GM23248 (cell line): ENCODE measurements around the gene PML. TPM values are rescaled to one million over a fixed set of nuclear protein-coding genes. Genes with fewer than 3 reads are reported as not detected.

Experiments used
- DNase-seq: peaks from one replicate; pipeline ENCODE4 v3.0.0-alpha.2; 2015
- H2AFZ ChIP-seq: fragments of 200-600 bp; sonication (generic); 2 replicates; pipeline ENCODE4 v1.6.1; 2016; ENCODE audit warnings: antibody characterized with exemption
- H3F3A ChIP-seq: fragments of 200-600 bp; sonication (generic); 2 replicates; pipeline ENCODE4 v1.6.1; 2016; ENCODE audit warnings: mild to moderate bottlenecking, antibody characterized with exemption, mixed run types; ENCODE audit not compliant: insufficient read depth
- H3K27ac ChIP-seq: fragments of 200-600 bp; sonication (generic); 2 replicates; pipeline ENCODE4 v1.5.1; 2016; ENCODE audit warnings: mild to moderate bottlenecking
- H3K27me3 ChIP-seq: fragments of 200-600 bp; sonication (generic); replicated peaks from 2 replicates; pipeline ENCODE4 v1.6.1; 2016; ENCODE audit warnings: mild to moderate bottlenecking; ENCODE audit not compliant: insufficient read depth
- H3K36me3 ChIP-seq: fragments of 200-600 bp; sonication (generic); 2 replicates; pipeline ENCODE4 v1.6.1; 2016; ENCODE audit warnings: low read depth, mild to moderate bottlenecking
- H3K4me1 ChIP-seq: fragments of 200-600 bp; sonication (generic); 2 replicates; pipeline ENCODE4 v1.6.1; 2016; ENCODE audit warnings: mild to moderate bottlenecking; ENCODE audit not compliant: insufficient read depth
- H3K4me2 ChIP-seq: fragments of 200-600 bp; sonication (generic); one replicate; pipeline ENCODE4 v1.6.1; 2016; ENCODE audit warnings: mild to moderate bottlenecking; ENCODE audit not compliant: unreplicated experiment
- H3K4me3 ChIP-seq: fragments of 200-600 bp; sonication (generic); 2 replicates; pipeline ENCODE4 v1.5.1; 2016; ENCODE audit warnings: mild to moderate bottlenecking
- H3K79me2 ChIP-seq: fragments of 200-600 bp; sonication (generic); 2 replicates; pipeline ENCODE4 v1.6.1; 2016; ENCODE audit warnings: mild to moderate bottlenecking; ENCODE audit not compliant: insufficient read depth
- H3K9ac ChIP-seq: fragments of 200-600 bp; sonication (generic); 2 replicates; pipeline ENCODE4 v1.6.1; 2016; ENCODE audit warnings: mild to moderate bottlenecking
- H3K9me2 ChIP-seq: fragments of 200-600 bp; sonication (generic); 2 replicates; pipeline ENCODE4 v1.6.1; 2016; ENCODE audit warnings: mixed run types, mild to moderate bottlenecking, moderate library complexity; ENCODE audit not compliant: insufficient read depth
- H3K9me3 ChIP-seq: fragments of 200-600 bp; sonication (generic); one replicate; pipeline ENCODE4 v1.6.1; 2017; ENCODE audit warnings: low read depth
- H4K20me1 ChIP-seq: fragments of 200-600 bp; sonication (generic); 2 replicates; pipeline ENCODE4 v1.6.0; 2016; ENCODE audit not compliant: insufficient read depth
- EZH2 ChIP-seq: fragments of 200-600 bp; sonication (generic); IDR thresholded peaks from 2 replicates; pipeline ENCODE4 v1.6.1; 2018; ENCODE audit warnings: antibody characterized with exemption, mild to moderate bottlenecking; ENCODE audit not compliant: insufficient read depth, poor library complexity, severe bottlenecking
- EZH2phosphoT487 ChIP-seq: fragments of 200-600 bp; sonication (generic); IDR thresholded peaks from 2 replicates; pipeline ENCODE4 v1.6.1; 2018; ENCODE audit warnings: antibody characterized with exemption, moderate library complexity, mild to moderate bottlenecking, low read depth; ENCODE audit not compliant: insufficient read depth
- WGBS, 2 experiments: methylation state at CpG; one replicate each; pipeline ENCODE4 v1.1.6; 2015 to 2017; ENCODE audit warnings: low lambda C conversion rate in 2 of 2, low coverage in 1 of 2; ENCODE audit errors: missing lambda C conversion rate in 2 of 2; 5-methylcytosine and 5-hydroxymethylcytosine counted together
- in situ Hi-C: fragments of 300-500 bp; cut with MboI; formaldehyde crosslinking; loops from 2 replicates; pipeline ENCODE4 v1.15.0; 2020
- polyA plus RNA-seq: library from polyadenylated mRNA; unstranded; fragments of >200 nt; fragmentation: Nextera tagmentation; extraction: Ambion mirVana; gene quantifications from 2 replicates; pipeline ENCODE4 v1.2.1, GENCODE V29; 2016
- total RNA-seq: library from RNA; depleted of rRNA; stranded (reverse); fragments of >200 nt; shearing (Covaris generic); gene quantifications from 2 replicates; pipeline ENCODE4 v1.2.3, GENCODE V29; 2014

PML gene
- total and polyA plus RNA-seq, 2 experiments from 2014 or later, result 52.9 to 74.7 TPM

DNA sequence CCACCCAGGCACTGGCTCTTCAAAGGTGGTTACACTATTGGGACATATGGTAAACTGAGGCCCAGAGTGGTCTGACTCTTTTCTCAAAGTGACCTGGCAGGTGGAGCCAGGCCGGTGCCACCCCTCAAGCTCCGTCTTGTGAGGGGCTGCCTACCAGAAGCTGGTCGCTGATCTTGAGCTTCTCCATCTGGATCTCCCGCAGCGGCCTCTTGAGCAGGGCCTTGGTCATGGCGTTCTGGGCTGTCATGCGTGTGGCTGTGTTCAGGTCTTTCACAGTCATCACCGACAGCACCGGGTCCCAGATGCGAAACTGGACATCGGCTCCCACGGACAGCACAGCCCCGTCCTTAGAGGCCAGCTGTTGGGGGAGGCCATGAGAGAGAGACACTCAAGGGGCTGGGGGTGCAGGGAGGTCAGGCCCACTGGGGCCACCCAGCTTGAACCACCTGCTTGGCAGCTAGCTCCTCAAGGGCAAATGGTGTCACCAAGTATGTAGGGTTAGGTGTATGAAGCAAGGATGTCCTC lies 6.0 kb upstream of the PML start:
- H3K4me1 ChIP-seq, result peaks cover 48% of the 10 kb centered on the region
- in situ Hi-C loops, result no loop called here
- peaks cover 12% of the 10 kb centered on the region for H3K79me2 ChIP-seq
- H3K9ac ChIP-seq, result no peak overlapping the region
- peaks cover 23% of the 10 kb centered on the region for H3F3A ChIP-seq
- H4K20me1 ChIP-seq, result no peaks in the 10 kb centered on the region
- no peak overlapping the region for H3K4me3 ChIP-seq
- H3K27me3 ChIP-seq, result no peaks in the 10 kb centered on the region
- no peaks in the 10 kb centered on the region for H3K9me2 ChIP-seq
- H3K4me2 ChIP-seq, result peak overlapping the region; percentile 40
- TF ChIP-seq EZH2phosphoT487 (no peak), EZH2 (no peak)
- DNase-seq, result no peak
- no peak overlapping the region for H2AFZ ChIP-seq
- no peaks in the 10 kb centered on the region for H3K9me3 ChIP-seq
- H3K27ac ChIP-seq, result peak overlapping the region; percentile 75
- H3K36me3 ChIP-seq, result no peaks in the 10 kb centered on the region
- 94 to 98% methylated on average over 12 to 13 of the region's 13 CpGs for WGBS, 2 experiments

DNA sequence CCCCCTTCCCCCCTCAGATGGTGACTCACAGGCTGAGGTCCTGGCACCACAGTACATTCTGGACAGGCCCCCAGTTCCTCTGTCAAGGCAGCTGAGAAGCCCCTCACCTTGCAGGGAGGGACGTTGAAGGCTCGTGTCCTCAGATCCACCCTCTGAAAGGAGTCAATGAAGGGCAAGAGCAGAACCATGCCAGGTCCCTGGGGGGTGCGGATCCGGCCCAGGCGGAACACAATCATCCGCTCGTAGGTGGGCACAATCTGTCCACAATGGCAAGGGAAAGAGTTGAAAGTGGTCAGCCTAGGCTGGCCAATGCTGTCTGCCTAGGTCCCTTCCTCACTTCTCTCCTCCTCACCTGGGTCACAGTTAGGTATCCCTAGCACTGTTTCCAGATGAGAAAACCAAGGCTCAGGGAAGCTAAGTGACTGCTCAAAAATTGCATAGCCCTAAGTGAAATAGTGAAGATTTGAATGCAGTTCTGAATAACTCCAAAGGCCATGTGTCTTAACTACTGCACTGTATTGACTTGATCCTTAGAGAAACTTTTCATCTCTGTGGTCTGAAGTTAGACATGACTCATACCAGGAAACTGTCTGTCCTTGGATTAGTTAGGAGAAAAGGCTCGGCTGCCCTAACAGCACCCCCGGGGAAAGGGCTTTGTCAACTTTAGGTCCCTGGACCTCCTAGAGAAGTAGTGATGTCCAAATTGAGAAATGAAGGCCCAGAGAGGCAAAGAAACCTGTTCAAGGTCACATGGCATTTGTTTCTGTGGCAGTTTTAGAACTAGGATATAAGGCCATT lies 5.3 kb upstream of the PML start:
- peaks cover 41% of the 10 kb centered on the region for H3K4me1 ChIP-seq
- H3K27ac ChIP-seq, result peak overlapping the region; percentile 75
- no peak overlapping the region for H2AFZ ChIP-seq
- H3K4me3 ChIP-seq, result no peak overlapping the region
- H3K27me3 ChIP-seq, result no peaks in the 10 kb centered on the region
- TF ChIP-seq EZH2, result no peak
- TF ChIP-seq EZH2phosphoT487, result no peak
- H4K20me1 ChIP-seq, result no peaks in the 10 kb centered on the region
- no peaks in the 10 kb centered on the region for H3K36me3 ChIP-seq
- peaks cover 23% of the 10 kb centered on the region for H3F3A ChIP-seq
- H3K9me3 ChIP-seq, result no peaks in the 10 kb centered on the region
- 61% methylated on average over 9 of the region's 9 CpGs for WGBS, 2 experiments
- H3K9me2 ChIP-seq, result no peaks in the 10 kb centered on the region
- in situ Hi-C loops, result no loop called here
- peak overlapping the region; percentile 48 for H3K9ac ChIP-seq
- peak overlapping the region; percentile 45 for H3K4me2 ChIP-seq
- H3K79me2 ChIP-seq, result peaks cover 12% of the 10 kb centered on the region
- DNase-seq, result peak; percentile 90

DNA sequence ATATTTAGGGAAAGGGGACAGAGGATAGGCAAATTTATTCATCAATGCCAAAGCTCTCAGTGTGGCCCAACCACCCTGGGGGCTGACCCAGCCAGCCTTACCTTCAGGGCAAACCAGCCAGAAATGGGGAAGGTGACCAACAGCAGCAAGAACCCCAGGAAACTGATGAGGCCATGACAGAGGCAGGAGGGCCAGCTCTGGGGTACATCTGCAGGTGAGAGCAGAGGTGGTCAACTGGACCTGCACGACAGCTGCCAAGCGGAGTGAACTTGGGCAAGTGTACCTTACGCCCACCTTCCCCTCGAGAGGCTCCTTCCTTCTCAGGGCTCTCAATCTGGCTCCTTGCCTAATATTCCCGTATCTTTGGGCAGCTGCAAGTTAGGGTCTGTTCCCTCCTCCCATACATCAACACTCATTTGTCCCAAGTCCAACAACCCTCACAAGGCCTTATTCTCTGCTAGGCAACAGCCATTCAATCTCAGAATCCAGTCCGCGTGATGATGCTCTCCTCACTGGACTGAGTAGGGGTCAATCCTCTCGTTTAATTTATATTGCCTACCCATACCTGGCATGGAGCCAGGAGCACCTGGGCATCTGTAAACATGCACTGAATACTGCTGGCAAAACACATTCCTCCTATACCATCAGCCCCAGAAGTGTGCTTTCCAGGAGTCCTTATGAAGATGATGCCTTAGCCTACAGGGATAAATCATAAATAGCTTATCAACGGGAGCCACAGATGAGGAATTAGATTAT lies 4.1 kb upstream of the PML start:
- no peaks in the 10 kb centered on the region for H3K27me3 ChIP-seq
- peak overlapping the region; percentile 71 for H3K9ac ChIP-seq
- peaks cover 33% of the 10 kb centered on the region for H3K4me1 ChIP-seq
- H2AFZ ChIP-seq, result peak overlapping the region; percentile 67
- H4K20me1 ChIP-seq, result no peaks in the 10 kb centered on the region
- peaks cover 21% of the 10 kb centered on the region for H3K79me2 ChIP-seq
- H3K27ac ChIP-seq, result peak overlapping the region; percentile 75
- TF ChIP-seq EZH2, result no peak
- TF ChIP-seq EZH2phosphoT487, result no peak
- 73 to 77% methylated on average over 9 of the region's 9 CpGs for WGBS, 2 experiments
- no peaks in the 10 kb centered on the region for H3K36me3 ChIP-seq
- DNase-seq, result no peak
- H3K9me3 ChIP-seq, result no peaks in the 10 kb centered on the region
- H3K4me2 ChIP-seq, result peak overlapping the region; percentile 94
- no peaks in the 10 kb centered on the region for H3K9me2 ChIP-seq
- peak overlapping the region; percentile 90 for H3K4me3 ChIP-seq
- peaks cover 25% of the 10 kb centered on the region for H3F3A ChIP-seq
- in situ Hi-C loops, result no loop called here

DNA sequence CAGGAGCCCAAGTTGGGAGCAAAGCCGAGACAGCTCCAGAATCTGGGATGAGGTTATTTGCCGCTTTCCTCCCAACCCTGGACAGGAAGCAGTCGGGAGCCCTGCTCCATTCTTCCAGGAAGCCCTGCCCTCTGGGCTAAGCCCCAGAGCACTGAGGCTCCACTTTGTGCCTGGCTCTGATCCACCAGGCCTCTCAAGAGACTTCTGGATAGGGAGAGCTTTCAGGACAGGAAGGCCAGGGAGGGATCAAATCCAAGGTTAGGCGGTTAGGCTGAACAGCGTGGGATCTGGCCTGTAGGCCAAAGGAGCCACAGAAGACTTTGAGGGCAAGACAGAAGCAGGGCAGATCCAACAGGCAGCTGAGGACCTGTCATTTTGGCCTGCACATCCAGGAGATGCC lies 3.3 kb upstream of the PML start:
- Histone ChIP-seq H2AFZ (peak overlapping the region; percentile 67), H3K4me3 (peak overlapping the region; percentile 90), H3K9me2 (no peaks in the 10 kb centered on the region), H3K36me3 (no peaks in the 10 kb centered on the region), H4K20me1 (no peaks in the 10 kb centered on the region), H3K9me3 (no peaks in the 10 kb centered on the region), H3F3A (peaks cover 34% of the 10 kb centered on the region), H3K9ac (peak overlapping the region; percentile 71), H3K27ac (peak overlapping the region; percentile 51), H3K27me3 (no peaks in the 10 kb centered on the region), H3K4me2 (peak overlapping the region; percentile 94), H3K79me2 (peaks cover 30% of the 10 kb centered on the region), H3K4me1 (peaks cover 33% of the 10 kb centered on the region)
- DNase-seq, result peak; percentile 73
- WGBS, 2 experiments, result 7 to 15% methylated on average over 5 of the region's 5 CpGs
- in situ Hi-C loops, result no loop called here
- TF ChIP-seq EZH2 (no peak), EZH2phosphoT487 (no peak)
